Measurements from ENCODE around the gene DCAF11.

The DCAF11 gene

DNA sequence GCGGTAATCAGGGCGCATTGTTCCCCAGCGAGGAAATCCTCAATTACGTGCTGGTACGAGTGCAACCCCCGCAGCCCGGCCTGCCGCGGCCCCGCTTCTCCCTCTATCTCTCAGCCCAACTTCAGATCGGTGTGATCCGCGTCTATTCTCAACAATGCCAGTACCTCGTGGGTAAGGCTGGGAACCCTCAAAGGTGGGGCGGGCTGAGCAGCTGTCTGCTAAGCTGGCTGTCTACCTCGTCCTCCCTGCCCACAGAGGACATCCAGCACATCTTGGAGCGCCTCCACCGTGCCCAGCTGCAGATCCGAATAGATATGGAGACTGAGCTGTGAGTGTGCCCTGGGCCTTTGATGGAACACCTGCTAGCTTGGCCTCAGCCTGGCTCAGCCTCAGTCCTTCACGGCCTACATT is 58.3 kb downstream of the DCAF11 start:
- TF ChIP-seq SNAI2 (CRISPR knock-in tag; IDR thresholded peaks at IDR 0.05) (no peak), ZNF8 (CRISPR knock-in tag; IDR thresholded peaks at IDR 0.05) (no peak), ZFP30 (CRISPR knock-in tag; IDR thresholded peaks at IDR 0.05) (no peak), TCF4 (CRISPR knock-in tag; IDR thresholded peaks at IDR 0.05; ENCODE audit: borderline replicate concordance) (no peak), CSRNP3 (CRISPR knock-in tag; IDR thresholded peaks at IDR 0.05) (no peak), ZNF565 (CRISPR knock-in tag; conservative IDR thresholded peaks at IDR 0.05; ENCODE audit: low read depth) (no peak), PPARA (CRISPR knock-in tag; IDR thresholded peaks at IDR 0.05; ENCODE audit: borderline replicate concordance) (no peak), TOX (CRISPR knock-in tag; IDR thresholded peaks at IDR 0.05; ENCODE audit: borderline replicate concordance) (no peak), CREB5 (CRISPR knock-in tag; IDR thresholded peaks at IDR 0.05; ENCODE audit: low read depth) (no peak), BACH2 (CRISPR knock-in tag; IDR thresholded peaks at IDR 0.05; ENCODE audit: borderline replicate concordance) (no peak)
- TF ChIP-seq, protein P1, sequence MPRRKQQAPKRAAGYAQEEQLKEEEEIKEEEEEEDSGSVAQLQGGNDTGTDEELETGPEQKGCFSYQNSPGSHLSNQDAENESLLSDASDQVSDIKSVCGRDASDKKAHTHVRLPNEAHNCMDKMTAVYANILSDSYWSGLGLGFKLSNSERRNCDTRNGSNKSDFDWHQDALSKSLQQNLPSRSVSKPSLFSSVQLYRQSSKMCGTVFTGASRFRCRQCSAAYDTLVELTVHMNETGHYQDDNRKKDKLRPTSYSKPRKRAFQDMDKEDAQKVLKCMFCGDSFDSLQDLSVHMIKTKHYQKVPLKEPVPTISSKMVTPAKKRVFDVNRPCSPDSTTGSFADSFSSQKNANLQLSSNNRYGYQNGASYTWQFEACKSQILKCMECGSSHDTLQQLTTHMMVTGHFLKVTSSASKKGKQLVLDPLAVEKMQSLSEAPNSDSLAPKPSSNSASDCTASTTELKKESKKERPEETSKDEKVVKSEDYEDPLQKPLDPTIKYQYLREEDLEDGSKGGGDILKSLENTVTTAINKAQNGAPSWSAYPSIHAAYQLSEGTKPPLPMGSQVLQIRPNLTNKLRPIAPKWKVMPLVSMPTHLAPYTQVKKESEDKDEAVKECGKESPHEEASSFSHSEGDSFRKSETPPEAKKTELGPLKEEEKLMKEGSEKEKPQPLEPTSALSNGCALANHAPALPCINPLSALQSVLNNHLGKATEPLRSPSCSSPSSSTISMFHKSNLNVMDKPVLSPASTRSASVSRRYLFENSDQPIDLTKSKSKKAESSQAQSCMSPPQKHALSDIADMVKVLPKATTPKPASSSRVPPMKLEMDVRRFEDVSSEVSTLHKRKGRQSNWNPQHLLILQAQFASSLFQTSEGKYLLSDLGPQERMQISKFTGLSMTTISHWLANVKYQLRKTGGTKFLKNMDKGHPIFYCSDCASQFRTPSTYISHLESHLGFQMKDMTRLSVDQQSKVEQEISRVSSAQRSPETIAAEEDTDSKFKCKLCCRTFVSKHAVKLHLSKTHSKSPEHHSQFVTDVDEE (CRISPR knock-in tag; IDR thresholded peaks at IDR 0.05), result no peak
- no peak for ATAC-seq
